ENCODE results near the gene ZNF683.

Gene ZNF683

GRCh38 chr1:26359981-26360806 is 12.4 kb downstream of the ZNF683 start:
- H3K4me1 ChIP-seq (ENCODE audit: insufficient read depth, low read length, poor library complexity, severe bottlenecking), result peaks cover 27% of the 10 kb centered on the region
- H3K9ac ChIP-seq (ENCODE audit: low read depth, low read length, poor library complexity, severe bottlenecking), result no peak overlapping the region
- no peaks in the 10 kb centered on the region for H3K36me3 ChIP-seq (ENCODE audit: insufficient read depth, low read length)
- no peaks in the 10 kb centered on the region for H3K27me3 ChIP-seq (ENCODE audit: insufficient read depth, low read length, poor library complexity, severe bottlenecking)
- H3K9me2 ChIP-seq (replicated peaks; ENCODE audit: low read depth, low read length), result no peaks in the 10 kb centered on the region
- H3K4me3 ChIP-seq (ENCODE audit: low read length, poor library complexity, severe bottlenecking), result no peak overlapping the region
- no peaks in the 10 kb centered on the region for H4K20me1 ChIP-seq (ENCODE audit: insufficient read depth, low read length, poor library complexity, severe bottlenecking)
- no peaks in the 10 kb centered on the region for H3K9me3 ChIP-seq (ENCODE audit: insufficient read depth, low read depth, low read length)
- no peaks in the 10 kb centered on the region for H3F3A ChIP-seq (ENCODE audit: low read depth)
- H2AFZ ChIP-seq (ENCODE audit: low read length), result no peak overlapping the region
- H3K4me2 ChIP-seq (ENCODE audit: low read depth, low read length, poor library complexity, severe bottlenecking), result no peak overlapping the region
- H3K79me2 ChIP-seq (ENCODE audit: insufficient read depth, low read length), result no peaks in the 10 kb centered on the region
- TF ChIP-seq CTCF (conservative IDR thresholded peaks at IDR 0.05; ENCODE audit: low read length) (no peak), EZH2phosphoT487 (IDR thresholded peaks at IDR 0.05; ENCODE audit: borderline replicate concordance) (no peak)

- Histone ChIP-seq H3K36me3 (ENCODE audit: insufficient read depth, low read length) (no peaks in the 10 kb centered on the region), H2AFZ (ENCODE audit: low read length) (no peak overlapping the region), H3K9me2 (replicated peaks; ENCODE audit: low read depth, low read length) (no peaks in the 10 kb centered on the region), H3K4me3 (ENCODE audit: low read length, poor library complexity, severe bottlenecking) (no peak overlapping the region), H3F3A (ENCODE audit: low read depth) (no peaks in the 10 kb centered on the region), H3K79me2 (ENCODE audit: insufficient read depth, low read length) (no peaks in the 10 kb centered on the region), H4K20me1 (ENCODE audit: insufficient read depth, low read length, poor library complexity, severe bottlenecking) (no peaks in the 10 kb centered on the region), H3K9me3 (ENCODE audit: insufficient read depth, low read depth, low read length) (no peaks in the 10 kb centered on the region), H3K4me1 (ENCODE audit: insufficient read depth, low read length, poor library complexity, severe bottlenecking) (peaks cover 14% of the 10 kb centered on the region), H3K4me2 (ENCODE audit: low read depth, low read length, poor library complexity, severe bottlenecking) (no peak overlapping the region), H3K27me3 (ENCODE audit: insufficient read depth, low read length, poor library complexity, severe bottlenecking) (no peaks in the 10 kb centered on the region), H3K9ac (ENCODE audit: low read depth, low read length, poor library complexity, severe bottlenecking) (no peak overlapping the region)
- TF ChIP-seq CTCF (conservative IDR thresholded peaks at IDR 0.05; ENCODE audit: low read length) (no peak), EZH2phosphoT487 (IDR thresholded peaks at IDR 0.05; ENCODE audit: borderline replicate concordance) (no peak)
Measured at GRCh38 chr1:26358411-26359384, 13.9 kb downstream of the ZNF683 start.

- Histone ChIP-seq H3K4me2 (ENCODE audit: low read depth, low read length, poor library complexity, severe bottlenecking) (no peak overlapping the region), H3K79me2 (ENCODE audit: insufficient read depth, low read length) (no peaks in the 10 kb centered on the region), H3K4me3 (ENCODE audit: low read length, poor library complexity, severe bottlenecking) (no peak overlapping the region), H3K9ac (ENCODE audit: low read depth, low read length, poor library complexity, severe bottlenecking) (no peak overlapping the region), H3K27me3 (ENCODE audit: insufficient read depth, low read length, poor library complexity, severe bottlenecking) (no peaks in the 10 kb centered on the region), H3K9me2 (replicated peaks; ENCODE audit: low read depth, low read length) (no peaks in the 10 kb centered on the region), H3K9me3 (ENCODE audit: insufficient read depth, low read depth, low read length) (no peaks in the 10 kb centered on the region), H3F3A (ENCODE audit: low read depth) (no peaks in the 10 kb centered on the region), H3K4me1 (ENCODE audit: insufficient read depth, low read length, poor library complexity, severe bottlenecking) (peaks cover 7% of the 10 kb centered on the region), H2AFZ (ENCODE audit: low read length) (no peak overlapping the region), H4K20me1 (ENCODE audit: insufficient read depth, low read length, poor library complexity, severe bottlenecking) (no peaks in the 10 kb centered on the region), H3K36me3 (ENCODE audit: insufficient read depth, low read length) (no peaks in the 10 kb centered on the region)
- TF ChIP-seq EZH2phosphoT487 (IDR thresholded peaks at IDR 0.05; ENCODE audit: borderline replicate concordance) (no peak), CTCF (conservative IDR thresholded peaks at IDR 0.05; ENCODE audit: low read length) (no peak)
Measured at GRCh38 chr1:26357121-26357602, 15.4 kb downstream of the ZNF683 start.
